Heart right ventricle (tissue), 16 donors: ENCODE measurements around the gene ERICH6. TPM values are rescaled to one million over a fixed set of nuclear protein-coding genes. Genes with fewer than 3 reads are reported as not detected.
A peak's percentile ranks its signal among the peaks of the same experiment; 100 is the strongest.

ENCODE experiments used
- ATAC-seq, 8 donors: fragments of 200-7000 bp; cut with Tn5 transposase; one replicate each; pipeline ENCODE4 v1.9.1; 2020; ENCODE audit warnings: mild to moderate bottlenecking in 8 of 8, moderate library complexity in 8 of 8, moderate number of reproducible peaks in 1 of 8
- DNase-seq, 2 donors: peaks; one replicate each; pipeline ENCODE4 v3.0.0-alpha.2; 2020
- H3K27ac ChIP-seq, 10 donors: fragments of 200-600 bp; sonication (generic) in 2 of 10; one replicate each; pipeline versions ENCODE4 v1.5.0 to v1.8.0; 2020 to 2022; ENCODE audit warnings: mild to moderate bottlenecking in 3 of 10
- H3K27me3 ChIP-seq, 7 donors: fragments of 200-600 bp; one replicate each; pipeline ENCODE4 v1.8.0; 2021 to 2022; ENCODE audit warnings: mild to moderate bottlenecking in 2 of 7
- H3K36me3 ChIP-seq, 9 donors: fragments of 200-600 bp; sonication (generic) in 1 of 9; one replicate each; pipeline versions ENCODE4 v1.5.0 to v1.8.0; 2020 to 2022; ENCODE audit warnings: mild to moderate bottlenecking in 2 of 9
- H3K4me1 ChIP-seq, 9 donors: fragments of 200-600 bp; sonication (generic) in 1 of 9; one replicate each; pipeline versions ENCODE4 v1.5.0 to v1.8.0; 2020 to 2022; ENCODE audit warnings: mild to moderate bottlenecking in 4 of 9
- H3K4me3 ChIP-seq, 10 donors: fragments of 200-600 bp; sonication (generic) in 2 of 10; one replicate each; pipeline versions ENCODE4 v1.5.0 to v1.8.0; 2020 to 2022; ENCODE audit warnings: mild to moderate bottlenecking in 7 of 10, moderate library complexity in 2 of 10
- H3K9me3 ChIP-seq, 11 donors: fragments of 200-600 bp in 10 of 11; sonication (generic) in 2 of 11; one replicate each; pipeline versions ENCODE4 v1.5.0 to v1.8.0; 2013 to 2022; ENCODE audit warnings: mild to moderate bottlenecking in 2 of 11, control low read depth in 1 of 11, moderate library complexity in 1 of 11
- WGBS, 2 donors: extraction: QIAGEN DNeasy Blood & Tissue Kit; methylation state at CpG; one replicate each; pipeline ENCODE4 v1.1.7; 2013; ENCODE audit warnings: inconsistent platforms in 1 of 2; 5-methylcytosine and 5-hydroxymethylcytosine counted together
- intact Hi-C, 10 donors: fragments of 100-400 bp; cut with DNase I; formaldehyde crosslinking; loops; one replicate each; pipeline versions ENCODE4 v1.11.1 to v1.14.2; 2022
- polyA plus RNA-seq, 2 donors: library from polyadenylated mRNA; stranded (reverse); fragments of 200-250 nt; gene quantifications; one replicate each; pipeline ENCODE4 v1.2.3, GENCODE V29; 2013
- total RNA-seq, 10 donors: library from RNA; stranded (reverse); fragmentation: NEBNext Ultra II Directional in 3 of 10; extraction: Animal tissue kit (Norgen Biotek cat#: 25700) in 3 of 10; gene quantifications; one replicate each; pipeline versions ENCODE4 v1.2.1 to v1.2.4, GENCODE V29; 2021 to 2023
- TF ChIP-seq, protein P1 (sequence below), 9 donors: fragments of 200-600 bp; sonication (generic) in 2 of 9; IDR thresholded peaks; one replicate each; pipeline versions ENCODE4 v1.5.0 to v1.8.0; 2021 to 2022; ENCODE audit warnings: antibody characterized with exemption in 9 of 9, mild to moderate bottlenecking in 5 of 9, moderate library complexity in 1 of 9
- donor health status: Arrhythmogenic right ventricular cardiomyopathy.
- donor health status: ischemic (EF 13 %, LVEDD 7.1; RV severe dilation, severe dysfunction).
- donor health status: healthy with polysubstance abuse.
- donor health status: DM: no; HTN: yes; CAD: no.
- donor health status: DM: no; HTN: no; CAD: no.
- donor health status: ischemic (EF 25% LVEDD 6.9; RV normal size, moderate dysfunction).
- donor health status: ischemic (EF 25% LVEDD 5.7; RV mildly dilated, moderate dysfunction).
- donor health status: healthy.
- donor health status: DM: yes; HTN: yes; CAD: no.
- donor health status: Ischemic cardiomyopathy.
- donor health status: ischemic (EF 35%, LVEDD 5.7; RV mildly dilated, moderate dysfunction).
- donor health status: nonischemic (EF 11% LVEDD 7.7; RV severe dilation, severe dysfunction).
- donor health status: DM: yes; HTN: yes; CAD: no.
- donor health status: PGD.
- donor health status: ischemic (EF 29% LVEDD 5.4; RV normal size, mild dysfunction).
- donor health status: nonischemic (EF 23%, LVEDD 6.1; RV moderate dilation, normal function).

ERICH6 gene
- total and polyA plus RNA-seq, 12 donors: 0.20 to 0.56 TPM; not detected in 10

DNA sequence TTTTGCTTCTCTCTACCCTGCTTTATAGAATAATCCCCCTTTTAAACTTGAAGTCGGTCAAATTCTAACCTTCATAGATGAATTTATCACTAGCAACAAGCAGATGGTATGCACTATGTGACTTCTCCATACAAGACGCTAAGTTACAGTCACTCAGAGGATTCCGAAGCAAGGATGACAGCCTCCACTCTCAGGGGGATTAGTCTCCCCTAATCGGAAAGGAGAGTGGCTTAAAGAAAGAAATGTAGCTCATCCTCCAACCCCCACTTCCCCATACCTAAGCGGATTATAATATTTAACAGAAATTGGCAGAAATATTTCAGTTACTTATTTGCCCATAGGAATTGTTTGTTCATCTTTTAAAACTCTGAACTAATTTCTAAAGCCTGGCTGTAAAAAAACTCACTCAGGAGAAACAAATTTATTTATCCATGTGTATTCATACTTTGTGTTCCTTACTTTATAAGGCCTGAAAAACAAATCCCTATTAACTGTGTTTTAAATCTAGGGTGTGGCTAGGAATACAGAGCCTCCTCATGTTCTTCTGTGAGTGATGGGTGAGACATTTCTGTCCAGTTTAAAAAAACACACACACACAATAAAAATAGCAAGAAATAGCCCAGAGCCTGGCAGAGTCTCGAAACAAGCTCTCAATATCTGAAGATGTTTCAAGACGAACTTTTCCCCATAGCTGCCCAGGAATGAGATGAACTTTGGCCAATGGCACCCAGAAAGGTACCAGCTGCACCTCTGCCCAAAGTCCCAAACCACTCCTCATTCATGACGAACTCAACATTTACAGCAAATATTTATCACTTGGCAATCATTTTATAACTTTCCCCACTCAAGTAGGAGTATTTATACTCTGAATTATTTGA lies 40.6 kb upstream of the ERICH6 start:
- Histone ChIP-seq H3K9me3 (no peaks in the 10 kb centered on the region), H3K27ac (peak overlapping the region in 1 of 10 donors; percentile 14), H3K4me3 (no peak overlapping the region), H3K27me3 (no peaks in the 10 kb centered on the region), H3K36me3 (peaks cover 0 to 22% (median 5%) of the 10 kb centered on the region in 9 donors), H3K4me1 (peaks cover 0 to 63% (median 45%) of the 10 kb centered on the region in 9 donors)
- DNase-seq (no peak), ATAC-seq (no peak)
- 58% methylated on average over 8 of the region's 8 CpGs for WGBS, 2 donors
- TF ChIP-seq, protein P1, sequence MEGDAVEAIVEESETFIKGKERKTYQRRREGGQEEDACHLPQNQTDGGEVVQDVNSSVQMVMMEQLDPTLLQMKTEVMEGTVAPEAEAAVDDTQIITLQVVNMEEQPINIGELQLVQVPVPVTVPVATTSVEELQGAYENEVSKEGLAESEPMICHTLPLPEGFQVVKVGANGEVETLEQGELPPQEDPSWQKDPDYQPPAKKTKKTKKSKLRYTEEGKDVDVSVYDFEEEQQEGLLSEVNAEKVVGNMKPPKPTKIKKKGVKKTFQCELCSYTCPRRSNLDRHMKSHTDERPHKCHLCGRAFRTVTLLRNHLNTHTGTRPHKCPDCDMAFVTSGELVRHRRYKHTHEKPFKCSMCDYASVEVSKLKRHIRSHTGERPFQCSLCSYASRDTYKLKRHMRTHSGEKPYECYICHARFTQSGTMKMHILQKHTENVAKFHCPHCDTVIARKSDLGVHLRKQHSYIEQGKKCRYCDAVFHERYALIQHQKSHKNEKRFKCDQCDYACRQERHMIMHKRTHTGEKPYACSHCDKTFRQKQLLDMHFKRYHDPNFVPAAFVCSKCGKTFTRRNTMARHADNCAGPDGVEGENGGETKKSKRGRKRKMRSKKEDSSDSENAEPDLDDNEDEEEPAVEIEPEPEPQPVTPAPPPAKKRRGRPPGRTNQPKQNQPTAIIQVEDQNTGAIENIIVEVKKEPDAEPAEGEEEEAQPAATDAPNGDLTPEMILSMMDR (IDR thresholded peaks at IDR 0.05): no peak
- intact Hi-C loops: no loop called here

- intact Hi-C loops: no loop called here
- Histone ChIP-seq H3K4me1 (peaks cover 0 to 62% (median 42%) of the 10 kb centered on the region in 9 donors), H3K9me3 (no peaks in the 10 kb centered on the region), H3K27me3 (no peaks in the 10 kb centered on the region), H3K4me3 (no peak overlapping the region), H3K36me3 (peaks cover 0 to 22% (median 5%) of the 10 kb centered on the region in 9 donors), H3K27ac (peak overlapping the region in 1 of 10 donors; percentile 14)
- ATAC-seq (no peak), DNase-seq (no peak)
- TF ChIP-seq, protein P1 (IDR thresholded peaks at IDR 0.05): no peak
- 63 to 70% methylated on average over 2 of the region's 2 CpGs for WGBS, 2 donors
Measured at GRCh38 chr3:150743508-150743907, 39.8 kb upstream of the ERICH6 start.

DNA sequence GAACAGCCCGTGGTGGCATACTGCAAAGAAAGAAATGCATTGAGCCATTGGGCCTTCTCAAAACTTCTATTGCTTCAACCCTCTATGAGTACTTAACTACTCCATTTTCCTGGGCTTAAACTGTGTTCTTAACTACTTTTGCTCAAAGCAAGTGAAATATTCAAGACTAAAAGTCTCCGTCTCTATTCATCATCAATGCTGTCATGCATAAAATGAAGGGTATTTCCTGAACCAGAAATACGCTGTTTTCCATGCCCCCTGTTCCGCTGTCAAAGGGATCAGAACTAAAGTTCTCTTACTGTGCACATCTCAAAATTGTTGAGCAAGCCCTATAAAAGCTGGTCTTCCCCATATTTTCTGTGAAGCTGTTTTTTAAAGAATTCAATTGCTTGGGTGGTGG lies 39.0 kb upstream of the ERICH6 start:
- H3K4me1 ChIP-seq: peaks cover 0 to 62% (median 40%) of the 10 kb centered on the region in 9 donors
- ATAC-seq: no peak
- intact Hi-C loops: no loop called here
- 96 to 98% methylated on average over 4 of the region's 4 CpGs for WGBS, 2 donors
- TF ChIP-seq, protein P1 (IDR thresholded peaks at IDR 0.05): no peak
- no peak overlapping the region for H3K27ac ChIP-seq
- no peaks in the 10 kb centered on the region for H3K27me3 ChIP-seq
- H3K36me3 ChIP-seq: peaks cover 0 to 22% (median 5%) of the 10 kb centered on the region in 9 donors
- DNase-seq: no peak
- H3K9me3 ChIP-seq: no peaks in the 10 kb centered on the region
- no peak overlapping the region for H3K4me3 ChIP-seq

GRCh38 chr3:150742141-150742523 lies 38.4 kb upstream of the ERICH6 start:
- Histone ChIP-seq H3K27me3 (no peaks in the 10 kb centered on the region), H3K4me3 (no peak overlapping the region), H3K9me3 (no peaks in the 10 kb centered on the region), H3K27ac (no peak overlapping the region), H3K4me1 (peaks cover 0 to 62% (median 44%) of the 10 kb centered on the region in 9 donors), H3K36me3 (peaks cover 0 to 22% (median 5%) of the 10 kb centered on the region in 9 donors)
- 97% methylated on average over 15 of the region's 15 CpGs for WGBS, 2 donors
- no peak for DNase-seq
- ATAC-seq: no peak
- TF ChIP-seq, protein P1 (IDR thresholded peaks at IDR 0.05): no peak
- intact Hi-C loops: no loop called here
